Esophagus squamous epithelium (tissue), 5 donors: ENCODE results near the gene EFNA4. TPM values are rescaled to one million over a fixed set of nuclear protein-coding genes. Genes with fewer than 3 reads are reported as not detected.

Source experiments
- DNase-seq: peaks from one replicate; lab custom pipeline; 2025; lab: John Stamatoyannopoulos, UW
- H3K27ac ChIP-seq, 4 donors: fragments of 200-600 bp; sonication (generic); one replicate each; pipeline ENCODE4 v1.5.1; 2016 to 2019; ENCODE audit warnings: mild to moderate bottlenecking in 1 of 4
- H3K27me3 ChIP-seq, 4 donors: fragments of 200-600 bp; sonication (generic); 1 replicate in 3 of 4; 2 replicates in 1 of 4; pipeline versions ENCODE4 v1.5.1 to v1.6.0; 2017 to 2021; ENCODE audit warnings: antibody characterized with exemption in 1 of 4
- H3K36me3 ChIP-seq, 3 donors: fragments of 200-600 bp; sonication (generic); one replicate each; pipeline ENCODE4 v1.5.1; 2016 to 2019
- H3K4me1 ChIP-seq, 3 donors: fragments of 200-600 bp; sonication (generic); one replicate each; pipeline ENCODE4 v1.5.1; 2017 to 2019
- H3K4me3 ChIP-seq, 4 donors: fragments of 200-600 bp; sonication (generic); 1 replicate in 3 of 4; 2 replicates in 1 of 4; pipeline ENCODE4 v1.5.1; 2016 to 2019; ENCODE audit warnings: mild to moderate bottlenecking in 2 of 4, moderate library complexity in 1 of 4
- H3K9me3 ChIP-seq, 3 donors: fragments of 200-600 bp; sonication (generic); one replicate each; pipeline ENCODE4 v1.5.1; 2016 to 2019
- CTCF ChIP-seq, 6 experiments: fragments of 450-650 bp in 4 of 6; fragments of 200-600 bp in 2 of 6; sonication (generic) in 2 of 6; IDR thresholded peaks; one replicate each; pipeline ENCODE4 v1.5.1; 2016 to 2019; ENCODE audit warnings: antibody characterized with exemption in 6 of 6, mild to moderate bottlenecking in 4 of 6, moderate library complexity in 4 of 6
- POLR2A ChIP-seq, 4 donors: fragments of 450-650 bp; IDR thresholded peaks; one replicate each; pipeline ENCODE4 v1.6.1; 2017; ENCODE audit warnings: antibody characterized with exemption in 4 of 4, mild to moderate bottlenecking in 4 of 4, moderate library complexity in 3 of 4
- WGBS, 2 donors: methylation state at CpG; one replicate each; pipeline ENCODE4 v1.1.5; 2018; 5-methylcytosine and 5-hydroxymethylcytosine counted together
- intact Hi-C: fragments of 100-400 bp; cut with DNase I; formaldehyde crosslinking; loops from one replicate; pipeline ENCODE4 v1.15.0; 2022
- total RNA-seq, 4 donors: library from RNA; depleted of rRNA; stranded (reverse); fragments of >200 nt; gene quantifications; one replicate each; pipeline ENCODE4 v1.1.0, GENCODE V29; 2016
- donor health status: DM: yes; HTN: yes; CAD: no.

EFNA4 gene
- total RNA-seq, 4 donors from 2014 or later = 8.1 to 22.9 (median 12.2) TPM

GRCh38 chr1:155033524-155033923, 30.0 kb upstream of the EFNA4 start, which contains the start of the genes DCST1 and DCST2:
DCST1 (plus strand) TSS chr1:155033824; CDS start chr1:155034037, 213 bp downstream.
DCST2 (minus strand) TSS chr1:155033781; CDS start chr1:155033701, 80 bp downstream.
- peaks cover 17 to 47% (median 30%) of the 10 kb centered on the region in 3 donors for H3K4me1 ChIP-seq
- 100% methylated on average over 3 to 6 of the region's 9 CpGs for WGBS, 2 donors
- no peaks in the 10 kb centered on the region for H3K27me3 ChIP-seq
- DNase-seq = no peak
- H3K27ac ChIP-seq = peak within 1 kb of the TSS in 2 of 4 donors; percentile 13 to 27
- TF ChIP-seq CTCF (IDR thresholded peaks at IDR 0.05) (no peak), POLR2A (IDR thresholded peaks at IDR 0.05) (no peak)
- no peaks in the 10 kb centered on the region for H3K9me3 ChIP-seq
- no peaks in the 10 kb centered on the region for H3K36me3 ChIP-seq
- intact Hi-C loops = no loop called here
- no peak within 1 kb of the TSS for H3K4me3 ChIP-seq

- H3K36me3 ChIP-seq = no peaks in the 10 kb centered on the region
- no peak overlapping the region for H3K4me3 ChIP-seq
- intact Hi-C loops = no loop called here
- no peak for DNase-seq
- H3K27ac ChIP-seq = peak overlapping the region in 2 of 4 donors; percentile 13 to 27
- no peaks in the 10 kb centered on the region for H3K9me3 ChIP-seq
- WGBS, 2 donors = 35 to 68% methylated on average over 14 to 16 of the region's 20 CpGs
- peaks cover 26 to 57% (median 41%) of the 10 kb centered on the region in 3 donors for H3K4me1 ChIP-seq
- no peak for TF ChIP-seq POLR2A (IDR thresholded peaks at IDR 0.05)
- peak in 2 of 6 experiments; percentile 14 to 39 for TF ChIP-seq CTCF (IDR thresholded peaks at IDR 0.05)
- H3K27me3 ChIP-seq = no peaks in the 10 kb centered on the region
Observed at GRCh38 chr1:155034318-155035208, 29.0 kb upstream of the EFNA4 start.

GRCh38 chr1:155035936-155036335, 27.6 kb upstream of the EFNA4 start:
- WGBS, 2 donors = 73 to 77% methylated on average over 2 of the region's 2 CpGs
- TF ChIP-seq CTCF (IDR thresholded peaks at IDR 0.05) = no peak
- Histone ChIP-seq H3K4me1 (peaks cover 26 to 63% (median 42%) of the 10 kb centered on the region in 3 donors), H3K4me3 (no peak overlapping the region), H3K27ac (peak overlapping the region in 2 of 4 donors; percentile 91 to 92), H3K36me3 (no peaks in the 10 kb centered on the region), H3K27me3 (no peaks in the 10 kb centered on the region), H3K9me3 (no peaks in the 10 kb centered on the region)
- DNase-seq = no peak
- intact Hi-C loops = no loop called here

- intact Hi-C loops = no loop called here
- Histone ChIP-seq H3K27me3 (no peaks in the 10 kb centered on the region), H3K27ac (peak overlapping the region in 3 of 4 donors; percentile 89 to 92 (median 91)), H3K36me3 (no peaks in the 10 kb centered on the region), H3K4me3 (no peak overlapping the region), H3K4me1 (peaks cover 26 to 63% (median 42%) of the 10 kb centered on the region in 3 donors), H3K9me3 (no peaks in the 10 kb centered on the region)
- WGBS, 2 donors = 82 to 89% methylated on average over 1 to 2 of the region's 3 CpGs
- no peak for TF ChIP-seq CTCF (IDR thresholded peaks at IDR 0.05)
- no peak for TF ChIP-seq POLR2A (IDR thresholded peaks at IDR 0.05)
- DNase-seq = no peak
Observed at GRCh38 chr1:155037043-155037442, 26.5 kb upstream of the EFNA4 start.
